ENCODE data around the gene EGF.
"Not testable (repeated sequence)": the region's sequence is repeated elsewhere in the genome, so short reads cannot be mapped to it uniquely, and the experiment has no call there.

EGF gene

DNA sequence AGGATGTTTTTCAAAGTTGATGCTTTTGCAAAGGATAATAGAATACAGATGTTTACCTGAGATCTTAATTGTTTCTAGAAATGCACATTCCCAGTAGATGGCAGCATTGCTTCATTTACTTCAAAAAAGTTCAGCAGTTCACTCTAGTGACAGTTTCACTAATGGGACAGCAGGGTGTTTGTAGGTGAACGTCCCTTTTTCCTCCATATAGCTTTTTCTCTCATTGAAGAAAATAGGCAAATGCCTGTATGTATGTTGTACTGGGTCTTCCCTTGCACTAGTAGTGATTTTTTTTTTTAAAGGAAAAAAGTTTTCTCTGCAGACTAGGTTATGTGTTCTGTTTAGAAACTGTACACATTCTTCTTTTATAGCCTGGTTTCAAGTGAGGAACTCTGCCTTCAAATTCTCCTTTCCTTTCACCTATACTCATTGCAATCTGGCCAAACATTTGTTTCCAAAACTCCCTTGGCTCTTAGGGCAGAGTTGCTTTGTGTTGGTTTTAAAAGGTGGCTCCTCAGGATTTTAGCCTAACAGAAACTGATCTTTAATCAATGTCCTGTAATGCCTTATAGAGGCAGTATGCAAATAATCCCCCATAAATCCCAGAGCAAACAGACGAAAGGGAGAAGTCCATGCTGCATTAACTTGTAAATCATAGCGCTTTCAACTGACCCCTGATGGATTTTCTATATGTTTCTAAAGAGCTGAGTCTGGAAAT lies 86.3 kb downstream of the EGF start:
- no peak for DNase-seq

- no peak for DNase-seq
These were observed 86.9 kb downstream of the EGF start for GRCh38 chr4:109999585-109999912.

DNA sequence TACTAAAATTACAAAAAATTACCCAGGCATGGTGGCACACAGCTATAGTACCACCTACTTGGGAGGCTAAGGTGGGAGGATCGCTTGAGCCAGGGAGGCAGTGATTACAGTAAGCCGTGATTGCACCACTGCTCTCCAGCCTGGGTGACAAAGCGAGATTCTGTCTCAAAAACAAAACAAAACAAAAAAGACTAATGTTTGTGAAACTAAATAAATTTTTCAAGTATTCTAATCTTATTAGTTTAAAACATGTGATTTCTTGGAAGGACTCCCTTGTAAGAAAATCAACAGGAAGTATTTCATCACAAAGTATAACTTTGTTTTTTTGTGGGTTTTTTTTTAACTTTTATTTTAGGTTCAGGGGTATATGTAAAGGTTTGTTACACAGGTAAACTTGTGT lies 89.6 kb downstream of the EGF start:
- no peak for DNase-seq

- no peak for DNase-seq
These were observed 90.9 kb downstream of the EGF start for GRCh38 chr4:110003401-110004187.

DNA sequence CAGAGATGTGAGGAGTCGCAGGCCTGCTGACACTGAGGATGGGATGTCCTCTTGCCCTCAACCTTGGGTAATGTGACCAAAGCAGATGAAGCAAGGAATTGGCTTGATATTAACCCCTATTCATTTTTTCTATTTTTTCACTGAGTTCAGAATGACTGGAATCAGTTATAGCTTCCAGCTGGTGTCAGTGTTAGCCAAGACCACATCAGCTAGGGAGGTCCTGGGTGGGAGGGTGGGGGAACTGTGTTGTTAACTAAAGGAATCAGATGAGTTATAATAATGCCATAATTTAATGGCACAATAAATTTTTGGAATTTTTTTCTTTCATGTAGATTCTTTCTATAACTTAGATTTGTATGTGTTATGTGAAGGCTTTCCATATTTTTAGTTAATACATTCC lies 91.9 kb downstream of the EGF start:
- DNase-seq, result no peak

- no peak for DNase-seq
These were observed 92.9 kb downstream of the EGF start for GRCh38 chr4:110005461-110006056.

- DNase-seq, result no peak
These were observed 94.5 kb downstream of the EGF start for GRCh38 chr4:110007217-110007616.

GRCh38 chr4:110008540-110008939 lies 95.9 kb downstream of the EGF start:
- no peak for DNase-seq

GRCh38 chr4:110009550-110009949 lies 96.9 kb downstream of the EGF start:
- DNase-seq, result no peak

DNA sequence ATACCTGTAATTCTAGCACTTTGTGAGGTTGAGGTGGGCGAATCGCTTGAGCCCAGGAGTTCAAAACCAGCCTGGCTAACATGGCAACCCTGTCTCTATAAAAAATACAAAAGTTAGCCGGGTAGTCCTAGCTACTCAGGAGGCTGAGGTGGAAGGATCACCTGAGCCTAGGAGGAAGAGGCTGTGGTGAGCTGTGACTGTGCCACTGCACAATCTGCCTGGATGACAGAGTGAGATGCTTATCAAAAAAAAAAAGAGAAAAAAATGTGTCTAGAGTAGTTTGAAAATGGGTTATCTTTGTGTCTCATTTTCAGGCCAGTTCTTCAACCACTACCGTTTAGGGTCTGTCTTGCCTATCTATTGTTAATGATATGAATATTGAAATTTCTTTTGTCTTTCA lies 98.1 kb downstream of the EGF start:
- no peak for DNase-seq

GRCh38 chr4:110012917-110013316 lies 100.2 kb downstream of the EGF start:
- DNase-seq, result no peak

DNA sequence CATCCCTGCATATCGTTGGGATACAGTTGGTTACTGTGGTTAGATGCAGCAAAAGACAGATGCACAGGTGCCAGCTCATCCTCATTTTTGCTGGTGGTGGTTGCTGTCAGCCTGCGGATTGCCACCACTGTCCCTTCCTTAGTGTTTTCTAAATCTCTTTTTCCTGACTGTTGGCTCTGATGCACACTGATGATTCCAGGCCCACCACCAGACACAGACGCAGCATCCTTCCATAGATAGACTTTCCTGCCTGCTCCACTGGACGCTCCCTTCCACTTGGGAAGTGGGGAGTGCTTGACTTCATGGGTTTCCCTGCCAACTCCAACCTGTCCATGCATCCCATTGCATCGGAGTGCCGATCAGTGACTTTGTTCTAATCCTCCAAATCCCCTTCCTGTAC lies 101.5 kb downstream of the EGF start:
- DNase-seq, result no peak

- DNase-seq, result no peak
These were observed 106.5 kb downstream of the EGF start for GRCh38 chr4:110019153-110019552.

DNA sequence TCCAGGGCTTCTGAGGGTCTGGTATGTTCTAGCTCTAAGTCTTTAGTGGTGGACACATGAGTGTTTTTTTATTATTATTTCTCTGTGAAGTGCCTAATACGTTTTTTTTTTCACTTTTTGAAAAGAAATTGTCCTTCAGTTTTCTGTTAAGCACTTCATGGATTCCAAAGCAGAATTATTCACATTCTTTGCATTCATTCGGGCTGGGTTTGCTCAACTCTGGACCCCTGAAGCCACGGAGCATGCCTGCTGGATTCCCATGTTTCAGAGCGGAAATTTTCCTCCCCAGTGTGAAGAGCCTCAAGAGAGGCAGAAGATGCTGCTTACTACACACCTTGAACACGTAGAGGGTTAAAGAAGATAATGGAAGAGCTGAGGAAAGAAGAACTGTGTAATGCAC lies 107.5 kb downstream of the EGF start:
- DNase-seq, result no peak

DNA sequence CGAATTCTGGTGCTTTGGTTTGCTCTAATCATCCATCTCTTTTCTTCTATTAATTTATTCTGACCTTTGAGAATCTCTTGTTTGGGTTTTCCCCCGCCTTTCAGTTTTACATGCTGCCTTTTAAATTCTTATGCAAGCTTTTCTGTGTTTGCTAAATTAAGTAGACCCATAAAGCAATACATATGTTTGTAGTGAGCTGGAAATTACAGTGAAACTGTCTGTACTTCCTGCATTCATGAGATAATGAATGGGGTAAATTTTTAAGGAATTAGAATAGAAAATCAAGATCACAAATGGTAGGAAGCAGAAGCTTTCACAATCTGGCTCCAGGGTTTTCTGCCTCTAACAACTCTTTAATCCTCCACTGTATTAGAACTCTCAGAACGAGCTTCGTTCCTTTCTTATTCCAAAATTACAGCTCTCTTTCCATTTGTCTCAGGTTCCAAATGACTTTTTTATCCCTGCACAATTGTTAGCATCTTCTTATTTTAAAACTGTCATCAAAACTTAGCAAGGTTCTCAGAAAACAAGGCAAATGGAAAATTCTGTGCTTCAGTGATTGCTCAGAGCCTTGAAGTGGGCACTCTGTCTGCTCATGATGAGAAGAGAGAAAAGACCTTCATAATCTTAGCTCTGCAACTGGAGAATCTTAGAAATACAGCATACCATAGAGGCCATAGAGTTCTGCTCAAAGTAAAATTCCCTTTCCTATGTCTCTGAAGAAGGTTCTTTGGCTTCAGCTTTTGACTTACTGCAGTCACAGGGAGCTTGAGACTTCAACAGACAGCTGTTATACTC lies 108.2 kb downstream of the EGF start:
- no peak for DNase-seq

DNA sequence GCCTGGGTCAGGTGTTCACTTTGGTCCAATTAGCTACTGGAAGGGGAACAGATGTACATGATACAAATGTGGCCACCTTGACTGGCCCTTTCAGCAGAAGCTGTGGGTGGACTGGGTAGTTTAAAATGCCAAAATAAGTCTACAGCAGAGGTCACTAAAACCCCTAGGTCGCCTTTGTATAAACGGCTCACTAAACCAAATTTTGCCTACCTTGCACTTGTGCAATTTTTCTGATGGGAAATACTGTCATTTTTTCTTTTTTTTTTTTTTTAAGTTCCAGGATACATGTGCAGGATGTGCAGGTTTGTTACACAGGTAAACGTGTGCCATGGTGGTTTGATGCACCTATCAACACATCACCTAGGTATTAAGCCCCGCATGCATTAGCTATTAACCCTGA lies 109.8 kb downstream of the EGF start:
- no peak for DNase-seq

DNA sequence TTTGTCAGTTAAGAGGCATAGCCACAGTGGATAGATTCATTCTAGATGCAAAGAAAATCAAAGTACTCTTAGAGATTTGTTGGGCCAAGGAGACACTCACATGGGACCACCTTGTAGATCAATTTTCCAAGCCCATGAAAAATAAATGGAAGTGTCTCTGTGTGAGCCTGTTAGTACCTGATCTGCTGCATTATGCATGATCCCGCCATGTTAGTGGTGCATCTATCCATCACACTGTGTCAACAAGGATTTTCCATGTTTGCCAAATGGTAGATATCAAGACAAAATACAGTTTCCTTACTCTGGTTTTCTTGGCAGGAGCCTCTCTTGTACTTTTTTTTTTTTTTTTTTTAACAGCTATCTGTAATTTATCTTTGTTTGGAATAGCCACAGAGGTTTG lies 112.4 kb downstream of the EGF start:
- DNase-seq, result no peak

GRCh38 chr4:110025718-110026117 lies 113.0 kb downstream of the EGF start:
- DNase-seq, result no peak

DNA sequence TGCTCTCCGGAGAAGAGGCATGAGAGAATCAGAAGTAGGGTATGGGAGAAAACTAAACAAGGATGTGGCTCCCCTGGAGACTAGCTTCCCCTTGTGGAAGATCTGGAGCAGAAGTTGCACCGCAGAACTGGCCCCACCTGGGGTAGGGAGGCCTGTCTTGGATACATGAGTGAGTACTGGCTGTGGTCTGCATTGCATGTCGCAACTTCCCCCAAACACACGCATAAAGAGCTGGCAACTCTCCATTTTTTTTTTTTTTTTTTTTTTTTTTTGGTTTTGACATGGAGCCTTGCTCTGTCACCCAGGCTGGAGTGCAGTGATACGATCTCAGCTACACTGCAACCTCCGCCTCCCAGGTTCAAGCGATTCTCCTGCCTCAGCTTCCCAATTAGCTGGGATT lies 119.9 kb downstream of the EGF start:
- DNase-seq, result peak; percentile 13

DNA sequence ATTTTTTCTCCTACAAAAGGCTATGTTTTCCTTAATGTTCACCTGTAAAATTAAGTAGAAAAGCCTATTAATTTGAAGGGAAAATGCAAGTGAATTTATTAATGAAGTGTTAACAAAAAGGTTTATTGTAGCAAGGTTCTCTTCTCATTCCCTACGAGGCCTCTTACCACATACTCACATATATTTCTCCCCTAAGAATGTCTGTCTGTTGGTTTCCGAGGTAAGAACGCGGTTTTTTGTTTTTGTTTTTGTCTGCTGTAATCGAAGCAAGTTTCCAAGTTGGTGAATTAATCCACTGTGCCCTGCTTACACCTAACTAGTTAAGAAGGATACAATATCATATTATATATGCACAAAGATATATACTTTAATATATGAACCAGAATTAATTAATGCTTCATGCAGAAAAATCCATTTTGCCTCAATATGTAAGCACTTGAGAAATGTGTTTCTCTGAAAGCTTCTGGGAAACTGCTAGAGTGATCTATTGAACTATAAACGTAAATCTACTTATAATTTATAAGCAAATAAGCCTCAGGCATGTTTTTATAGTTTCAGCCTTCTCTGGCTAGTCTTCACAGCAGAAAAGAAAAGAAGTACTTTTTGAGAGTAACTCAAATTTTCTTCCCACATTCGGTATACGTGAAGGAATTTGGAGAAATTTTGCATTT lies 120.8 kb downstream of the EGF start:
- DNase-seq, result no peak

- DNase-seq, result peak; percentile 68
These were observed 121.3 kb downstream of the EGF start for GRCh38 chr4:110034026-110034393.

GRCh38 chr4:110039164-110039563 lies 126.5 kb downstream of the EGF start:
- not testable (repeated sequence) for DNase-seq

DNA sequence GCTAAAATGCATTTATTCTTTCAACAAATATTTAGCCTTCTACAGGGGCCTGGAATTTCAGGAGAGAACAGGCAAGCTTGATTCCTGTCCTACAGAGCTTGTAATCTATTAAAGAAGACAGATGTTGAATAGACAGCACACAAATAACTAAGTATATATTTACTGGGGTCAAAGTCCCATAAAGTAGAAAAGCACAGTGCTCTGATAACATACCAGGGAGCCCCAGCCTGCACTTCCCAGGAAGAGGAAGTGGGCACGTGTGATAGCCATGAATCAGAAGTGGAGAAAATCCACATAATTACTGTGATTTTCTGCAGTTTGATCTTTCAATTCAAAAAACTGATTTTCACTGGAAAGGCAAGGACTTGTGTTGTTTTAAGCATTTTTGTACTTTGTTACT lies 129.1 kb downstream of the EGF start:
- no peak for DNase-seq

Measured in SIG-M5 (cell line).